Measurements from ENCODE around the gene CATSPER1.

CATSPER1 gene

GRCh38 chr11:65992056-65992455, 34.2 kb downstream of the CATSPER1 start:
- DNase-seq, result no peak

GRCh38 chr11:65988791-65989592, 37.3 kb downstream of the CATSPER1 start:
- DNase-seq, result peak; percentile 80

- DNase-seq, result no peak
These were observed 38.9 kb downstream of the CATSPER1 start for GRCh38 chr11:65987336-65987735.

GRCh38 chr11:65983589-65983987, 42.7 kb downstream of the CATSPER1 start:
- no peak for DNase-seq

GRCh38 chr11:65982824-65983588, 43.3 kb downstream of the CATSPER1 start:
- no peak for DNase-seq

GRCh38 chr11:65981972-65982823, 44.1 kb downstream of the CATSPER1 start:
- DNase-seq, result no peak

GRCh38 chr11:65981101-65981740, 45.1 kb downstream of the CATSPER1 start:
- no peak for DNase-seq

GRCh38 chr11:65979261-65979759, 47.0 kb downstream of the CATSPER1 start:
- DNase-seq, result no peak

- DNase-seq, result no peak
These were observed 47.7 kb downstream of the CATSPER1 start for GRCh38 chr11:65978391-65979238.

GRCh38 chr11:65977621-65978390, 48.5 kb downstream of the CATSPER1 start:
- DNase-seq, result no peak

- DNase-seq, result no peak
These were observed 49.8 kb downstream of the CATSPER1 start for GRCh38 chr11:65976216-65977176.

- no peak for DNase-seq
These were observed 50.5 kb downstream of the CATSPER1 start for GRCh38 chr11:65975771-65976170.

GRCh38 chr11:65973439-65974110, 52.7 kb downstream of the CATSPER1 start:
- DNase-seq, result no peak

GRCh38 chr11:65972116-65972515, 54.2 kb downstream of the CATSPER1 start:
- DNase-seq, result no peak

- no peak for DNase-seq
These were observed 57.4 kb downstream of the CATSPER1 start for GRCh38 chr11:65968600-65969482.

- DNase-seq, result no peak
These were observed 58.8 kb downstream of the CATSPER1 start for GRCh38 chr11:65967329-65967934.
